KMS-11 (cell line): ENCODE measurements around the gene SLCO3A1.
A peak's percentile ranks its signal among the peaks of the same experiment; 100 is the strongest.

Experiments
- H2AFZ ChIP-seq: fragments of 200-600 bp; sonication (generic); 2 replicates; pipeline ENCODE4 v1.6.1; 2016; ENCODE audit warnings: antibody characterized with exemption, mixed run types, low read depth
- H3K27ac ChIP-seq: fragments of 200-600 bp; sonication (generic); 2 replicates; pipeline ENCODE4 v1.6.1; 2016; ENCODE audit warnings: mild to moderate bottlenecking, mixed run types
- H3K27me3 ChIP-seq: fragments of 200-600 bp; sonication (generic); 2 replicates; pipeline ENCODE4 v1.6.1; 2017; ENCODE audit warnings: mild to moderate bottlenecking, low read depth, mixed run types, moderate library complexity; ENCODE audit not compliant: insufficient read depth
- H3K36me3 ChIP-seq: fragments of 200-600 bp; sonication (generic); 2 replicates; pipeline ENCODE4 v1.6.1; 2017; ENCODE audit warnings: mild to moderate bottlenecking, mixed run types; ENCODE audit not compliant: insufficient read depth
- H3K4me1 ChIP-seq: fragments of 200-600 bp; sonication (generic); 2 replicates; pipeline ENCODE4 v1.6.1; 2016; ENCODE audit warnings: mild to moderate bottlenecking, low read depth, mixed run types; ENCODE audit not compliant: poor library complexity, severe bottlenecking
- H3K4me2 ChIP-seq: fragments of 200-600 bp; sonication (generic); 2 replicates; pipeline ENCODE4 v1.7.0; 2016; ENCODE audit warnings: mild to moderate bottlenecking, mixed run types
- H3K4me3 ChIP-seq: fragments of 200-600 bp; sonication (generic); IDR thresholded peaks from 2 replicates; pipeline ENCODE4 v1.6.1; 2017; ENCODE audit warnings: low read depth, low read length, mixed read lengths; ENCODE audit not compliant: insufficient read depth
- H3K79me2 ChIP-seq: fragments of 200-600 bp; sonication (generic); 2 replicates; pipeline ENCODE4 v1.6.1; 2016; ENCODE audit warnings: low read depth, mixed run types; ENCODE audit not compliant: insufficient read depth
- H3K9ac ChIP-seq: fragments of 200-600 bp; sonication (generic); 2 replicates; pipeline ENCODE4 v1.6.1; 2016; ENCODE audit warnings: mild to moderate bottlenecking, mixed run types
- H4K20me1 ChIP-seq: fragments of 200-600 bp; sonication (generic); 2 replicates; pipeline ENCODE4 v1.6.1; 2016; ENCODE audit warnings: mild to moderate bottlenecking, mixed run types; ENCODE audit not compliant: insufficient read depth
- TF ChIP-seq, protein P1 (sequence below): fragments of 200-600 bp; sonication (generic); conservative IDR thresholded peaks from 2 replicates; pipeline ENCODE4 v1.6.1; 2017; ENCODE audit warnings: low read depth, mild to moderate bottlenecking, antibody characterized with exemption, low read length, moderate library complexity, mixed read lengths

Gene SLCO3A1

DNA sequence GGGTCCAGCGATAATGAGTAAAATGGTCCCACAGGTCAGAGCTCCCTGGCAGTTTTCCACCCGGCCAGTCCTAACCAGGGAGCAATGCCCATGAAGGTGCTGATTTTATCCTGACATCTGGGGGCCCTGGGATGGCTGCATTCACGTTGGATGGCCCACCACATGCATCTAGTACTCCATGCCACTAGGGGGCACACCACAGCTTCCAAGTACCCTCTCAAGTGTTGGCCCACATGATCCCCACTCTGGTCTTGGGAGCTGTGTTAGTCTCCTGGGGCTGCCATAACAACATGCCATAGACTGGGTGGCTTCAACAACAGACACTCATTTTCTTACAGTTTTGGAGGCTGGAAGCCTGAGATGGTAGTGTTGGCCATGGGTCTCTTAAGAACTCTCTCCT lies 225.5 kb downstream of the SLCO3A1 start:
- TF ChIP-seq, protein P1, sequence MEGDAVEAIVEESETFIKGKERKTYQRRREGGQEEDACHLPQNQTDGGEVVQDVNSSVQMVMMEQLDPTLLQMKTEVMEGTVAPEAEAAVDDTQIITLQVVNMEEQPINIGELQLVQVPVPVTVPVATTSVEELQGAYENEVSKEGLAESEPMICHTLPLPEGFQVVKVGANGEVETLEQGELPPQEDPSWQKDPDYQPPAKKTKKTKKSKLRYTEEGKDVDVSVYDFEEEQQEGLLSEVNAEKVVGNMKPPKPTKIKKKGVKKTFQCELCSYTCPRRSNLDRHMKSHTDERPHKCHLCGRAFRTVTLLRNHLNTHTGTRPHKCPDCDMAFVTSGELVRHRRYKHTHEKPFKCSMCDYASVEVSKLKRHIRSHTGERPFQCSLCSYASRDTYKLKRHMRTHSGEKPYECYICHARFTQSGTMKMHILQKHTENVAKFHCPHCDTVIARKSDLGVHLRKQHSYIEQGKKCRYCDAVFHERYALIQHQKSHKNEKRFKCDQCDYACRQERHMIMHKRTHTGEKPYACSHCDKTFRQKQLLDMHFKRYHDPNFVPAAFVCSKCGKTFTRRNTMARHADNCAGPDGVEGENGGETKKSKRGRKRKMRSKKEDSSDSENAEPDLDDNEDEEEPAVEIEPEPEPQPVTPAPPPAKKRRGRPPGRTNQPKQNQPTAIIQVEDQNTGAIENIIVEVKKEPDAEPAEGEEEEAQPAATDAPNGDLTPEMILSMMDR, result peak; percentile 29
- no peak overlapping the region for H2AFZ ChIP-seq
- no peak overlapping the region for H3K27ac ChIP-seq
- no peaks in the 10 kb centered on the region for H3K79me2 ChIP-seq
- no peak overlapping the region for H3K4me2 ChIP-seq
- H3K4me1 ChIP-seq, result no peaks in the 10 kb centered on the region
- no peak overlapping the region for H3K9ac ChIP-seq
- no peaks in the 10 kb centered on the region for H3K36me3 ChIP-seq
- no peaks in the 10 kb centered on the region for H4K20me1 ChIP-seq
- H3K27me3 ChIP-seq, result no peaks in the 10 kb centered on the region
- H3K4me3 ChIP-seq, result no peak overlapping the region

DNA sequence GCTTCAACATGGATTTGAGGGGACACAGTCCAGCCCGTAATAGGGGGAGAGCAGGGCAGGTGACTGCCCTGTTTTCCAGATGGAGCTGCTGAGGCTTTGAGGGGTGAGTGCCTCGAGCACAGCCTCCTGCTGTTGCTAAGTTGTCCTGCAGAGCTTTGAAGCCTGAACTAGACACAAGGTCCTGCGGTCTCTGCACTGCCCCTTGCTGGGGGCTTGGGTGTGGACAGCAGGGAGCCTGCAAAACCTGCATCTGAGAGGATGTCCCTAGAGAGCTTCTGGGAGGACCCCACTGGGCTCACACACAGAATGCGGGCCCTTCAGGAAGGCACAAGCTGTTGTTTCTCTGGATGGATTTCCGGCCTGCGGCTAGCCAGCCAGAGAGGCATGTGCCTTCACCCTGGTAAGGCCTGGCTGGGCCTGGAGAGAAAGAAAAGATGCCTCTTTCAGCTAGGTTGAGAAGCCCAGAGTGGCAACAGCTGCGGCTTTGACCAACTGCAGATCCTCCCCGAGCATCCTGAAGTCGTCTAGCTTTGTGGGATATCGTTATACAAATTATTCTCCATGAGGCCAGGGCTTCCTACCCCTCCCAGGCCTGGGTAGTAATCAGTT lies 226.2 kb downstream of the SLCO3A1 start:
- no peaks in the 10 kb centered on the region for H3K27me3 ChIP-seq
- H3K4me2 ChIP-seq, result no peak overlapping the region
- no peak overlapping the region for H2AFZ ChIP-seq
- H3K4me1 ChIP-seq, result no peaks in the 10 kb centered on the region
- no peaks in the 10 kb centered on the region for H3K79me2 ChIP-seq
- no peak overlapping the region for H3K4me3 ChIP-seq
- no peaks in the 10 kb centered on the region for H3K36me3 ChIP-seq
- H3K27ac ChIP-seq, result no peak overlapping the region
- no peak overlapping the region for H3K9ac ChIP-seq
- TF ChIP-seq, protein P1, result no peak
- no peaks in the 10 kb centered on the region for H4K20me1 ChIP-seq

DNA sequence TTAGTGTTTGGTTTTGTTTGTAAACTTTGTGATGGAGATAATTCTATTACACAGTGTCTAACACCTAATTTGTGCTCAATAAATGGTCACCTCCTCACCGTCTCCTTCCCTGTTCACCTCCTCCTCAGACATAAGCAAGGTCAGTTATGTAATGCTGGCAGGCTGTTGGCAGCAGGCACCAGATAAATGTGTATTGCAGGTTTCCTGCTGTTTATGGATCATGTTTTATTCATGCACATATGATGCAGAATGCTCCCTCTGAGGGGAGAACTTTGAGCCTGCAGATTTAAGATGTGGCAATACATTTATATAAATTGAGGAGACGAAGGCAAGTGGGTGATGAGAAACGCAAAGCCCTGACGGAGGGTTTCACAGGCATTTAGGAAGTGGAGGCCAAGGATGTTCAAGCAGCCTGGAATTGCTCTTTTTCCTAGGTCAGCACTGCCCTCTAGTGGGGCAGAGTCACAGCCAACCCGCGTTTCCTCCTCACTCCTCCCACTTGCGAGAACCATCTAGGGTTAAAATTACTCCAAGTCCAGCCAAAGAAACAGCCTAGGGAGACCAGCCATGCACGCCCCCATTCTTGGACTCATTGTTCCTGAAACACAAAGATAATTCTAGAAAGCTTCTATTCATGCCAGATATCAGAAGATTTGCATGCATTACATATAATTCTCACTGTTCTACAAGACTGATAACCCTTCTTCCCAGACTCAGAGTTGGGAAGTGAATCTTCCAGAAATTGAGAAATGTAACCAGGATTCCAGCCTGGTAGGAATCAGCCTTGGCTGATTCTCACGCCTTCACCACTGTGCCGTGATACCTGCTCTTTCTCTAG lies 228.7 kb downstream of the SLCO3A1 start:
- H4K20me1 ChIP-seq, result no peaks in the 10 kb centered on the region
- H3K4me2 ChIP-seq, result no peak overlapping the region
- no peaks in the 10 kb centered on the region for H3K36me3 ChIP-seq
- no peak overlapping the region for H2AFZ ChIP-seq
- no peak overlapping the region for H3K9ac ChIP-seq
- no peaks in the 10 kb centered on the region for H3K4me1 ChIP-seq
- TF ChIP-seq, protein P1, result peak; percentile 87
- H3K27me3 ChIP-seq, result no peaks in the 10 kb centered on the region
- no peaks in the 10 kb centered on the region for H3K79me2 ChIP-seq
- no peak overlapping the region for H3K27ac ChIP-seq
- H3K4me3 ChIP-seq, result no peak overlapping the region

DNA sequence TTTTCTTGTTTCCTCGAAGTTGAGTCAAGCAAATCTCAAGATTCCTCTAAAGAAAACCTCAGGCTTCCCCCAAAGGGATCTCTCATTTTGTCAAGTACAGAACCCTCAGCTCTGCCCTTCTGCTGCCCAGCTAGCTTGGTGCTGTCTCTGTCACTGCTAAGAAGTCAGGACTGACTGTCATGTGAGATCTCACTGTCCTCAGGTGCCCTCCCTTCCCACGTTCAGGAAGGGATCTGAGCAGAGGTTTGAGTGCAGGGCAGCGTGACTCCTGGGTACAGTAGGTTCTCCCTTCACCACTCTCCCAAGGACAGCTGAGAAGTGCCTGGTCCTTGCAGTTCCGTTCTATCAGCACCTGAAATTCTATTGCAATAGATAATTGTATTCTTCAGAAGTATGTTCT lies 229.7 kb downstream of the SLCO3A1 start:
- TF ChIP-seq, protein P1, result no peak
- H3K27me3 ChIP-seq, result no peaks in the 10 kb centered on the region
- H3K4me3 ChIP-seq, result no peak overlapping the region
- no peaks in the 10 kb centered on the region for H3K36me3 ChIP-seq
- no peak overlapping the region for H3K27ac ChIP-seq
- H3K4me1 ChIP-seq, result no peaks in the 10 kb centered on the region
- no peak overlapping the region for H3K9ac ChIP-seq
- H3K79me2 ChIP-seq, result no peaks in the 10 kb centered on the region
- H4K20me1 ChIP-seq, result no peaks in the 10 kb centered on the region
- H2AFZ ChIP-seq, result no peak overlapping the region
- no peak overlapping the region for H3K4me2 ChIP-seq
